H1 (cell line): ENCODE data around the gene C6orf52. TPM values are rescaled to one million over a fixed set of nuclear protein-coding genes. Genes with fewer than 3 reads are reported as not detected.
A peak's percentile ranks its signal among the peaks of the same experiment; 100 is the strongest.

Experiments
- CTCF ChIA-PET: fragments of 300-600 bp; sonication (Branson Sonifier 250); formaldehyde crosslinking; loops from one replicate; lab custom pipeline; 2021; ENCODE audit not compliant: partially characterized antibody; lab: Charles Lee
- POLR2A ChIA-PET: fragments of 300-600 bp; sonication (Branson Sonifier 250); formaldehyde crosslinking; loops from one replicate; lab custom pipeline; 2021; ENCODE audit warnings: inconsistent platforms; ENCODE audit not compliant: partially characterized antibody; lab: Charles Lee
- DNase-seq, 2 experiments: peaks; one replicate each; pipeline versions ENCODE4 v3.0.0 to v3.0.0-alpha.2; 2010 to 2022; ENCODE audit warnings: low spot score in 2 of 2, low read depth in 1 of 2, mixed read lengths in 1 of 2
- FAIRE-seq: peaks from 2 replicates; lab custom pipeline; 2011; peaks lifted over from hg19 to GRCh38; lab: Jason Lieb, UNC
- H2AFZ ChIP-seq: 2 replicates; pipeline ENCODE4 v1.8.1; 2012; ENCODE audit warnings: low read length, inconsistent platforms
- H2AK5ac ChIP-seq: 2 replicates; pipeline ENCODE4 v1.6.1; 2013; ENCODE audit warnings: low read depth, low read length
- H2BK120ac ChIP-seq: replicated peaks from 2 replicates; pipeline ENCODE3; 2013; ENCODE audit warnings: low read depth, low read length, inconsistent platforms
- H2BK12ac ChIP-seq: 2 replicates; pipeline ENCODE4 v1.6.1; 2013; ENCODE audit warnings: low read depth, low read length
- H2BK15ac ChIP-seq: 2 replicates; pipeline ENCODE4 v1.6.1; 2013; ENCODE audit warnings: low read length
- H2BK20ac ChIP-seq: 2 replicates; pipeline ENCODE4 v1.6.1; 2013; ENCODE audit warnings: low read length
- H2BK5ac ChIP-seq: 2 replicates; pipeline ENCODE4 v1.6.1; 2013; ENCODE audit warnings: low read depth, low read length
- H3K14ac ChIP-seq: 2 replicates; pipeline ENCODE4 v1.6.1; 2013; ENCODE audit warnings: inconsistent platforms; ENCODE audit not compliant: insufficient read length
- H3K18ac ChIP-seq: 2 replicates; pipeline ENCODE4 v1.6.1; 2013; ENCODE audit warnings: low read length; ENCODE audit errors: extremely low read depth
- H3K23ac ChIP-seq: 2 replicates; pipeline ENCODE4 v1.6.1; 2013; ENCODE audit warnings: inconsistent platforms; ENCODE audit not compliant: insufficient read length
- H3K23me2 ChIP-seq: 2 replicates; pipeline ENCODE4 v1.6.1; 2013; ENCODE audit warnings: low read depth, low read length
- H3K27ac ChIP-seq: 2 replicates; pipeline ENCODE4 v1.6.1; 2011; ENCODE audit warnings: low read depth, low read length, inconsistent platforms
- H3K27me3 ChIP-seq, 4 experiments: replicated peaks in 1 of 4; 1 replicate in 1 of 4; 2 replicates in 3 of 4; pipeline versions ENCODE4 v1.6.1 to v1.8.1; 2011 to 2013; ENCODE audit warnings: low read length in 3 of 4, mild to moderate bottlenecking in 3 of 4, inconsistent platforms in 2 of 4, mixed read lengths in 2 of 4, moderate library complexity in 1 of 4; ENCODE audit not compliant: control insufficient read depth in 3 of 4, insufficient read depth in 3 of 4; ENCODE audit errors: extremely low read depth in 1 of 4
- H3K36me3 ChIP-seq, 4 experiments: 2 replicates each; pipeline versions ENCODE4 v1.6.1 to v1.8.1; 2011 to 2013; ENCODE audit warnings: mild to moderate bottlenecking in 4 of 4, low read length in 3 of 4, moderate library complexity in 2 of 4, control low read depth in 1 of 4, inconsistent platforms in 1 of 4; ENCODE audit not compliant: insufficient read depth in 4 of 4, control insufficient read depth in 2 of 4
- H3K4ac ChIP-seq: replicated peaks from 2 replicates; pipeline ENCODE3; 2013; ENCODE audit warnings: low read length, low read depth, mixed read lengths, inconsistent platforms; ENCODE audit not compliant: insufficient read length
- H3K4me1 ChIP-seq, 4 experiments: replicated peaks in 1 of 4; 1 replicate in 1 of 4; 2 replicates in 3 of 4; pipeline versions ENCODE4 v1.6.1 to v1.8.1; 2011 to 2013; ENCODE audit warnings: low read length in 3 of 4, inconsistent platforms in 2 of 4, mixed read lengths in 1 of 4; ENCODE audit not compliant: insufficient read depth in 4 of 4, control insufficient read depth in 3 of 4
- H3K4me2 ChIP-seq, 2 experiments: 2 replicates each; pipeline versions ENCODE4 v1.6.1 to v1.8.1; 2011 to 2013; ENCODE audit warnings: low read depth in 2 of 2, low read length in 2 of 2, control low read depth in 1 of 2, inconsistent platforms in 1 of 2, mild to moderate bottlenecking in 1 of 2; ENCODE audit not compliant: insufficient read depth in 1 of 2
- H3K4me3 ChIP-seq, 4 experiments: fragments of 200-600, 300-600 bp in 1 of 4; sonication (generic), shearing (Covaris generic), sonication (Bioruptor Twin) in 1 of 4; 2 replicates each; pipeline versions ENCODE4 v1.5.1 to v1.8.1; 2011 to 2016; ENCODE audit warnings: low read length in 4 of 4, low read depth in 3 of 4, control low read depth in 2 of 4, inconsistent platforms in 2 of 4, mild to moderate bottlenecking in 2 of 4, mixed read lengths in 1 of 4, moderate library complexity in 1 of 4; ENCODE audit not compliant: insufficient read depth in 2 of 4; ENCODE audit errors: extremely low read depth in 1 of 4
- H3K56ac ChIP-seq: replicated peaks from 2 replicates; pipeline ENCODE3; 2013; ENCODE audit warnings: low read depth, mild to moderate bottlenecking, mixed read lengths, low read length, inconsistent platforms; ENCODE audit not compliant: insufficient read length
- H3K79me1 ChIP-seq: 2 replicates; pipeline ENCODE4 v1.6.1; 2013; ENCODE audit warnings: low read depth, low read length, control low read depth
- H3K79me2 ChIP-seq, 2 experiments: 2 replicates each; pipeline versions ENCODE4 v1.6.1 to v1.8.1; 2012 to 2013; ENCODE audit warnings: low read length in 2 of 2, mild to moderate bottlenecking in 2 of 2, inconsistent platforms in 1 of 2; ENCODE audit not compliant: insufficient read depth in 2 of 2, control insufficient read depth in 1 of 2
- H3K9ac ChIP-seq, 4 experiments: replicated peaks in 1 of 4; 1 replicate in 1 of 4; 2 replicates in 3 of 4; pipeline versions ENCODE4 v1.6.1 to v1.8.1; 2011 to 2013; ENCODE audit warnings: low read depth in 3 of 4, low read length in 3 of 4, control low read depth in 2 of 4, mild to moderate bottlenecking in 2 of 4, moderate library complexity in 2 of 4, inconsistent platforms in 1 of 4; ENCODE audit errors: extremely low read depth in 1 of 4
- H3K9me3 ChIP-seq, 2 experiments: 2 replicates each; pipeline versions ENCODE4 v1.6.1 to v1.8.1; 2012 to 2013; ENCODE audit warnings: mild to moderate bottlenecking in 2 of 2, moderate library complexity in 2 of 2, control low read depth in 1 of 2, inconsistent platforms in 1 of 2, low read depth in 1 of 2, low read length in 1 of 2, mixed read lengths in 1 of 2; ENCODE audit not compliant: insufficient read depth in 2 of 2
- H4K20me1 ChIP-seq, 2 experiments: replicated peaks in 1 of 2; 2 replicates each; pipeline versions ENCODE3 to v1.8.1; 2011 to 2013; ENCODE audit warnings: inconsistent platforms in 2 of 2, low read length in 2 of 2, mild to moderate bottlenecking in 1 of 2; ENCODE audit not compliant: insufficient read depth in 2 of 2, control insufficient read depth in 1 of 2
- H4K5ac ChIP-seq: 2 replicates; pipeline ENCODE4 v1.6.1; 2013; ENCODE audit warnings: low read length, low read depth, mixed read lengths, inconsistent platforms; ENCODE audit not compliant: insufficient read length
- H4K8ac ChIP-seq: 2 replicates; pipeline ENCODE4 v1.8.0; 2013; ENCODE audit warnings: mild to moderate bottlenecking, moderate library complexity, low read length, inconsistent platforms; ENCODE audit not compliant: insufficient read depth; ENCODE audit errors: extremely low read depth
- H4K91ac ChIP-seq: replicated peaks from 2 replicates; pipeline ENCODE3; 2013; ENCODE audit warnings: low read length, mixed read lengths, inconsistent platforms; ENCODE audit not compliant: insufficient read length
- ASH2L ChIP-seq: fragments of 200-600, 300-600 bp; sonication (generic); IDR thresholded peaks from one replicate; pipeline ENCODE4 v1.7.1; 2017; ENCODE audit warnings: low read length
- CBX8 ChIP-seq: fragments of 300-800, 300-1000 bp; sonication (generic); IDR thresholded peaks from 2 replicates; pipeline ENCODE4 v1.7.1; 2016; ENCODE audit warnings: low read depth, low read length, borderline replicate concordance
- EZH2 ChIP-seq: fragments of 200-600 bp; sonication (generic); IDR thresholded peaks from 2 replicates; pipeline ENCODE4 v1.7.1; 2012; ENCODE audit warnings: low read depth, mild to moderate bottlenecking, moderate library complexity, low read length, inconsistent platforms; ENCODE audit not compliant: severe bottlenecking
- GABPA ChIP-seq: IDR thresholded peaks from 2 replicates; pipeline ENCODE4 v1.6.1; 2011; ENCODE audit warnings: mild to moderate bottlenecking, low read length, moderate library complexity, borderline replicate concordance; ENCODE audit not compliant: insufficient read depth
- HDAC6 ChIP-seq: IDR thresholded peaks from one replicate; pipeline ENCODE4 v1.7.1; 2012; ENCODE audit warnings: low read depth, mild to moderate bottlenecking, inconsistent platforms, low read length, moderate library complexity
- NRF1 ChIP-seq: IDR thresholded peaks from 2 replicates; pipeline ENCODE4 v1.6.1; 2011; ENCODE audit warnings: mild to moderate bottlenecking, low read depth, low read length, improper control_type of control experiment
- PHF8 ChIP-seq: fragments of 200-600 bp; sonication (generic); conservative IDR thresholded peaks from 2 replicates; pipeline ENCODE4 v1.7.1; 2012; ENCODE audit warnings: low read depth, mild to moderate bottlenecking, inconsistent platforms, low read length, moderate library complexity
- POLR2A ChIP-seq, 2 experiments: IDR thresholded peaks; 1 replicate in 1 of 2; 2 replicates in 1 of 2; pipeline ENCODE4 v1.6.1; 2011; ENCODE audit warnings: low read depth in 2 of 2, low read length in 2 of 2, mild to moderate bottlenecking in 2 of 2; ENCODE audit errors: control extremely low read depth in 1 of 2
- SP2 ChIP-seq: IDR thresholded peaks from 2 replicates; pipeline ENCODE4 v1.6.1; 2012; ENCODE audit warnings: mild to moderate bottlenecking, low read length, inconsistent platforms
- TAF1 ChIP-seq: IDR thresholded peaks from 2 replicates; pipeline ENCODE4 v1.6.1; 2011; ENCODE audit warnings: mild to moderate bottlenecking, low read depth, low read length
- TAF7 ChIP-seq: optimal IDR thresholded peaks from 2 replicates; pipeline ENCODE3; 2011; ENCODE audit warnings: low read depth, mild to moderate bottlenecking, inconsistent platforms, low read length, moderate library complexity, borderline replicate concordance
- TCF12 ChIP-seq: IDR thresholded peaks from 2 replicates; pipeline ENCODE4 v1.6.1; 2011; ENCODE audit warnings: low read depth, mild to moderate bottlenecking, low read length
- USF2 ChIP-seq: IDR thresholded peaks from 2 replicates; pipeline ENCODE4 v1.6.1; 2011; ENCODE audit warnings: low read length, improper control_type of control experiment
- WGBS, 2 experiments: shearing (Covaris generic) in 1 of 2; methylation state at CpG; one replicate each; pipeline versions ENCODE4 v1.1.6 to v1.1.7; 2013 to 2015; ENCODE audit warnings: low lambda C conversion rate in 2 of 2, mixed read lengths in 2 of 2, inconsistent platforms in 1 of 2, low coverage in 1 of 2, missing lambda C conversion rate in 1 of 2; ENCODE audit not compliant: insufficient replicate concordance in 2 of 2, insufficient coverage in 1 of 2, insufficient read length in 1 of 2; ENCODE audit errors: extremely low coverage in 1 of 2, missing lambda C conversion rate in 1 of 2; 5-methylcytosine and 5-hydroxymethylcytosine counted together
- polyA plus RNA-seq, 7 experiments: library from polyadenylated mRNA; depleted of rRNA in 3 of 7; stranded (reverse) in 5 of 7; unstranded in 2 of 7; fragments of >200 nt in 5 of 7; fragments of 200-250 nt in 2 of 7; gene quantifications; 1 replicate in 5 of 7; 2 replicates in 1 of 7; 4 replicates in 1 of 7; pipeline versions ENCODE4 v1.2.1 to v1.2.3, GENCODE V29; 2011 to 2013; ENCODE audit warnings: missing spikeins in 2 of 7, mixed read lengths in 2 of 7
- total RNA-seq: library from RNA; stranded (reverse); fragmentation: NEBNext Ultra II Directional; extraction: Animal tissue kit (Norgen Biotek cat#: 25700); gene quantifications from 2 replicates; pipeline ENCODE4 v1.2.1, GENCODE V29; 2021

The C6orf52 gene
- total and polyA plus RNA-seq, 2 of the 8 experiments (the other 6 are each of a cell fraction or from before 2014, with no cell fraction given), result 1.5 to 3.1 TPM

- Histone ChIP-seq H2AFZ (0 out of 2 replicates have a peak overlapping the region, but pooled peaks have one; percentile 48), H2BK15ac (no peak overlapping the region), H3K23me2 (peaks cover 4% of the 10 kb centered on the region; the same call in 1 of the 2 replicates), H4K5ac (peak overlapping the region; percentile 34), H2AK5ac (no peak overlapping the region), H4K91ac (no peak overlapping the region), H3K18ac (peak overlapping the region; percentile 97; the same call in 1 of the 2 replicates), H3K4me3 (peak overlapping the region; percentile 80 to 91 (median 88)), H2BK120ac (no peak overlapping the region), H3K79me1 (peaks cover 8% of the 10 kb centered on the region; the same call in 1 of the 2 replicates), H3K4ac (peak overlapping the region; percentile 60), H3K79me2 (peaks cover 8 to 18% of the 10 kb centered on the region in 2 experiments; a peak in 3 of 4 replicates), H3K36me3 (peaks cover 3 to 24% (median 9%) of the 10 kb centered on the region in 4 experiments; a peak in 5 of 8 replicates), H3K56ac (peak overlapping the region; percentile 24), H3K9me3 (peaks cover 0 to 9% of the 10 kb centered on the region in 2 experiments; a peak in 3 of 4 replicates), H3K23ac (no peak overlapping the region), H3K27me3 (no peaks in the 10 kb centered on the region), H2BK5ac (0 out of 2 replicates have a peak overlapping the region, but pooled peaks have one; percentile 8), H4K8ac (no peak overlapping the region), H2BK12ac (0 out of 2 replicates have a peak overlapping the region, but pooled peaks have one; percentile 27), H3K27ac (peak overlapping the region; percentile 65; the same call in 1 of the 2 replicates), H3K4me2 (peak overlapping the region; percentile 79 to 95), H3K4me1 (peaks cover 0 to 12% (median 4%) of the 10 kb centered on the region in 4 experiments; a peak in 3 of 7 replicates), H3K14ac (no peak overlapping the region), H4K20me1 (no peaks in the 10 kb centered on the region), H2BK20ac (no peak overlapping the region), H3K9ac (peak overlapping the region; percentile 78 to 92 (median 82))
- no peak for DNase-seq
- POLR2A ChIA-PET, result interaction anchor here (1.2 to 6.9 kb wide), 7 partner anchors 10 to 72 kb away, joined by 3 to 39 read pairs (median 7); partner anchors contain the start of genes C6orf52, PAK1IP1 and TMEM14B
- 59% methylated on average over 7 of the region's 7 CpGs; no CpG with 5 or more reads in 1 of the 2 experiments for WGBS, 2 experiments
- no peak for FAIRE-seq
- CTCF ChIA-PET, result interaction anchor here (1.0 to 2.2 kb wide), 7 partner anchors 10 to 245 kb away, joined by 3 to 9 read pairs (median 4); partner anchors contain the start of gene TMEM14B
- TF ChIP-seq TAF1 (no peak), PHF8 (no peak), TAF7 (no peak), GABPA (no peak), TCF12 (no peak), HDAC6 (no peak), USF2 (no peak), POLR2A (IDR thresholded peaks at IDR 0.05; ENCODE audit: control extremely low read depth in 1 of 2, low read depth in 2 of 2, low read length in 2 of 2) (no peak), NRF1 (no peak), ASH2L (no peak), CBX8 (no peak), EZH2 (no peak), SP2 (no peak)
These were observed 29.1 kb upstream of the C6orf52 start for GRCh38 chr6:10723567-10723881.
